Neuronal stem cell (in vitro differentiated cells): ENCODE measurements around the gene KIF22.
"Not testable (repeated sequence)": the region's sequence is repeated elsewhere in the genome, so short reads cannot be mapped to it uniquely, and the experiment has no call there.

Experiments
- DNase-seq: peaks from one replicate; pipeline ENCODE4 v3.0.0-alpha.2; 2013; ENCODE audit warnings: low spot score
- H2AFZ ChIP-seq: one replicate; pipeline ENCODE4 v1.6.1; 2013; ENCODE audit warnings: mild to moderate bottlenecking, low read length, inconsistent platforms
- H2AK5ac ChIP-seq: 2 replicates; pipeline ENCODE4 v1.6.1; 2013; ENCODE audit warnings: low read depth, mild to moderate bottlenecking, inconsistent platforms, low read length, moderate library complexity, mixed read lengths
- H2BK120ac ChIP-seq: 2 replicates; pipeline ENCODE4 v1.6.1; 2013; ENCODE audit warnings: low read depth, mild to moderate bottlenecking, inconsistent platforms, low read length, moderate library complexity, mixed read lengths
- H2BK12ac ChIP-seq: one replicate; pipeline ENCODE4 v1.6.1; 2013; ENCODE audit warnings: low read length, inconsistent platforms
- H2BK15ac ChIP-seq: 2 replicates; pipeline ENCODE4 v1.6.1; 2013; ENCODE audit warnings: mild to moderate bottlenecking, low read length, inconsistent platforms, mixed read lengths
- H2BK5ac ChIP-seq: one replicate; pipeline ENCODE4 v1.6.1; 2013; ENCODE audit warnings: inconsistent platforms, mild to moderate bottlenecking, low read length, moderate library complexity
- H3K14ac ChIP-seq: one replicate; pipeline ENCODE4 v1.6.1; 2013; ENCODE audit warnings: low read length, inconsistent platforms
- H3K18ac ChIP-seq: 2 replicates; pipeline ENCODE4 v1.6.1; 2013; ENCODE audit warnings: low read length, inconsistent platforms
- H3K23ac ChIP-seq: 2 replicates; pipeline ENCODE4 v1.6.1; 2013; ENCODE audit warnings: low read depth, mild to moderate bottlenecking, mixed read lengths, low read length, inconsistent platforms; ENCODE audit not compliant: poor library complexity
- H3K27ac ChIP-seq: replicated peaks from 3 replicates; pipeline ENCODE4 v1.5.1; 2013; ENCODE audit warnings: low read length, inconsistent platforms
- H3K27me3 ChIP-seq, 3 experiments: 2 replicates each; pipeline ENCODE4 v1.6.1; 2013; ENCODE audit warnings: low read length in 3 of 3, mild to moderate bottlenecking in 2 of 3, inconsistent platforms in 1 of 3, low read depth in 1 of 3, mixed read lengths in 1 of 3, moderate library complexity in 1 of 3; ENCODE audit not compliant: control insufficient read depth in 3 of 3, insufficient read depth in 3 of 3
- H3K36me3 ChIP-seq, 2 donors: replicated peaks in 1 of 2; 2 replicates each; pipeline ENCODE4 v1.6.1; 2013; ENCODE audit warnings: low read length in 2 of 2; ENCODE audit not compliant: control insufficient read depth in 2 of 2, insufficient read depth in 2 of 2
- H3K4ac ChIP-seq: 2 replicates; pipeline ENCODE4 v1.6.1; 2013; ENCODE audit warnings: inconsistent platforms, mild to moderate bottlenecking, low read length, moderate library complexity
- H3K4me1 ChIP-seq, 2 donors: 1 replicate in 1 of 2; 2 replicates in 1 of 2; pipeline ENCODE4 v1.6.1; 2013; ENCODE audit warnings: low read length in 2 of 2, low read depth in 1 of 2; ENCODE audit not compliant: control insufficient read depth in 2 of 2, insufficient read depth in 1 of 2
- H3K4me2 ChIP-seq: one replicate; pipeline ENCODE4 v1.6.1; 2013; ENCODE audit warnings: mild to moderate bottlenecking, low read length, inconsistent platforms; ENCODE audit not compliant: insufficient read depth, poor library complexity, severe bottlenecking
- H3K4me3 ChIP-seq, 2 donors: 2 replicates each; pipeline ENCODE4 v1.5.1; 2013; ENCODE audit warnings: low read length in 2 of 2, mild to moderate bottlenecking in 2 of 2, inconsistent platforms in 1 of 2, moderate library complexity in 1 of 2
- H3K79me1 ChIP-seq: one replicate; pipeline ENCODE4 v1.6.1; 2013; ENCODE audit warnings: low read depth, mild to moderate bottlenecking, inconsistent platforms, low read length, moderate library complexity
- H3K9ac ChIP-seq: one replicate; pipeline ENCODE4 v1.6.1; 2013; ENCODE audit warnings: mild to moderate bottlenecking, low read depth, low read length, inconsistent platforms; ENCODE audit not compliant: poor library complexity
- H3K9me3 ChIP-seq, 2 donors: replicated peaks in 1 of 2; 2 replicates each; pipeline versions ENCODE3 to v1.6.1; 2013; ENCODE audit warnings: low read length in 2 of 2, mild to moderate bottlenecking in 2 of 2, inconsistent platforms in 1 of 2, low read depth in 1 of 2, mixed read lengths in 1 of 2, moderate library complexity in 1 of 2; ENCODE audit not compliant: control insufficient read depth in 2 of 2, insufficient read depth in 1 of 2
- H4K8ac ChIP-seq: one replicate; pipeline ENCODE4 v1.6.1; 2013; ENCODE audit warnings: low read depth, mild to moderate bottlenecking, inconsistent platforms, low read length, moderate library complexity
- H4K91ac ChIP-seq: one replicate; pipeline ENCODE4 v1.6.1; 2013; ENCODE audit warnings: low read length, low read depth, mild to moderate bottlenecking, inconsistent platforms; ENCODE audit not compliant: poor library complexity
- WGBS, 2 donors: extraction: QIAGEN DNeasy Blood & Tissue Kit; methylation state at CpG; one replicate each; pipeline ENCODE4 v1.1.7; 2013; ENCODE audit warnings: missing lambda C conversion rate in 2 of 2, mixed read lengths in 1 of 2; ENCODE audit not compliant: insufficient read length in 2 of 2, insufficient replicate concordance in 1 of 2; ENCODE audit errors: extremely low coverage in 2 of 2; 5-methylcytosine and 5-hydroxymethylcytosine counted together

Gene KIF22

DNA sequence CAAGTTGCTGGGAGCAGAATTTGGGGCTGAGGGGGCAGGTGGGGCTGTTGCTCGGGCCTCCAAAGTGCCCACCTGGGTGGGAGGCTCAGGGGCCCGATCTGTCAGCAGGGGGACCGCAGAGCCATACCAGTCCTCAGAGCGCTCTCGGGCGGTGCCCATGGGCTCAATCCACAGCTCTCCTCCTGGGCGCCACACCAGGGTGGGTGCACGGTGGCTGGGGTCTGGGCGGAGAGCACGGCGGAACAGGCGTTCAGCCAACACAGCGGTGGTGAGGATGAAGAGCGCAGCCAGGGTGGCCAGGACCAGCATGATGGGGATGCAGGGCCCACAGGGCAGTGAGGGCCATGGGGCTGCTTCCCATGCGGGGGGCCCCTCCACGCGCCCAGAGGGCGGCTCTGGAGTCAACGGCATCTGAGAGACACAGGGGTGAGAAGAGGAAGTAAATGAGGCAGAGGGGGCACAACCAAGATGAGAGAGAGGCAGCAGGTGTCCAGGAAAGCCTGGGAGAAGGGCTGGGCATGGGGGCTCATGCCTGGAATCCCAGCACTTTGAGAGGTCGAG, 45.9 kb upstream of the KIF22 start:
- Histone ChIP-seq H3K18ac (peak overlapping the region; percentile 15), H2BK15ac (no peak overlapping the region), H4K91ac (no peak overlapping the region), H3K23ac (no peak overlapping the region), H3K4ac (no peak overlapping the region), H3K4me3 (no peak overlapping the region), H3K9me3 (peaks cover 0 to 5% of the 10 kb centered on the region in 2 donors), H2AFZ (no peak overlapping the region), H3K27ac (no peak overlapping the region), H3K79me1 (peaks cover 5% of the 10 kb centered on the region), H3K36me3 (no peaks in the 10 kb centered on the region), H2BK5ac (peak overlapping the region; percentile 39), H2BK120ac (no peak overlapping the region), H2AK5ac (peak overlapping the region; percentile 1), H3K4me2 (no peak overlapping the region), H3K9ac (no peak overlapping the region), H3K14ac (no peak overlapping the region), H2BK12ac (no peak overlapping the region), H3K27me3 (peaks cover 0 to 4% (median 0%) of the 10 kb centered on the region in 3 experiments), H3K4me1 (no peaks in the 10 kb centered on the region), H4K8ac (no peak overlapping the region)
- WGBS, 2 donors: no CpG with 5 or more reads among the region's 20 CpGs
- DNase-seq: no peak

DNA sequence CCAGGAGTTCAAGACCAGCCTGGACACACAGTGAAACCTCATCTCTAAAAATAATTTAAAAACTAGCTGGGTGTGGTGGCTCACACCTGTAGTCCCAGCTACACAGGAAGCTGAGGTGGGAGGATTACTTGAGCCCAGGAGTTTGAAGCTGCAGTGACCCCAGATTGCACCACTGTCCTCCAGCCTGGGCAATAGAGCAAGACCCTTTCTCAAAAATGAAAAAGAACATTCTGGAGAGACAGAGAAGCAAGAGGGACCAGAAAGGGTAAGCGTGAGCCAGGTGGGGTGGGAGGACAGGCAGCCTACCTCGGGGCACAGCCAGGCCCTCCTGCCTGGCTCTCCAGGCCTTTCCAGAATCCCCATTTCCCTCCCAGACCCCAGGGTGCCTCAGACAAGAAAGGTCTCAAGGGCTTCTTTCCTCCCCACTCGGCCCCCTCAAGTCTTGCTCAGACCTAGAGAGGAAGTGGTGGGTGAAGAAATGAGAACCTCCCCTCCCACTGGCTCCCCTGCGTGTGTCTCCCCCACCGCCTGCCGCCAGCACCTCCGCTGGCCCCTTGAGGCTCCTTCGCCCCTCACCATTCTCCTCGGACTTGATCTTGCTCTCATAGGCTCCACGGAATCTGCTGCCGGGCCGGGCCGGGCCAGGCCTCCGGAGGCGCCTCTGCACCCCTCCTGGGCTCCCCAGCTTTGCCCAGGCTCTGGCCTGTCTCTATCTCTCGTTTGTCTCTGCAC, 45.3 kb upstream of the KIF22 start:
- Histone ChIP-seq H2BK120ac (no peak overlapping the region), H2AFZ (no peak overlapping the region), H3K27ac (no peak overlapping the region), H3K14ac (no peak overlapping the region), H2BK15ac (peak overlapping the region; percentile 17), H4K8ac (no peak overlapping the region), H2BK5ac (no peak overlapping the region), H3K18ac (peak overlapping the region; percentile 64), H2BK12ac (no peak overlapping the region), H3K4me3 (no peak overlapping the region), H3K9me3 (peaks cover 0 to 5% of the 10 kb centered on the region in 2 donors), H3K79me1 (peaks cover 5% of the 10 kb centered on the region), H3K36me3 (no peaks in the 10 kb centered on the region), H3K27me3 (no peaks in the 10 kb centered on the region), H3K9ac (no peak overlapping the region), H2AK5ac (no peak overlapping the region), H4K91ac (no peak overlapping the region), H3K4me1 (no peaks in the 10 kb centered on the region), H3K4ac (no peak overlapping the region), H3K4me2 (no peak overlapping the region), H3K23ac (peak overlapping the region; percentile 73)
- no peak for DNase-seq
- no CpG with 5 or more reads among the region's 16 CpGs for WGBS, 2 donors

DNA sequence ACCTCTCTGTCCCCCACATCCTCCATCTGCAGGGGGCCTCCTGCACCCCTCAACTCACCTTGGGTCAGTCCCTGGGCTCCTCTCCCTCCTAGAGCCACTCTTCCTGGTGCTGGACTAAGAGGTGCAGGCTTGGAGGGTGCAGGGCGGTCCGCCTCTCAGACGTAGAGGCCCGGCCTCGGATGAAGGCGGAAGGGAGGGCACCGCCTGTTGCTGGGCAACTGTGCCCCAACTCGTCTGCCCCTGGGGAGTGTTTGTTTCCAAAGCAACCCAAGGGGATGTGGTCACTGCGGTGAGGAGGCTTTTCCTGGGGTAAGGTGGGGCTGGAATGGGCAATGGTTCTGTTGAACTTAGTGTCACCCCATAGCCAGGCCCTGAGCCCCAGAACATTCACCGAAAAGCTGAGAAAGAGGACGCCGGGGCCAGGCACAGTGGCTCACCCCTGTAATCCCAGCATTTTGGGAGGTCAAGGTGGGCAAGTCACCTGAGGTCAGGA, 44.7 kb upstream of the KIF22 start, which contains the start of gene C16orf54:
C16orf54 (minus strand) TSS at position 138 of the 493 bp plus-strand sequence. CDS start 1,039 bp downstream, outside the sequence.
- no CpG with 5 or more reads among the region's 12 CpGs for WGBS, 2 donors
- H3K4me3 ChIP-seq: no peak within 1 kb of the TSS

DNA sequence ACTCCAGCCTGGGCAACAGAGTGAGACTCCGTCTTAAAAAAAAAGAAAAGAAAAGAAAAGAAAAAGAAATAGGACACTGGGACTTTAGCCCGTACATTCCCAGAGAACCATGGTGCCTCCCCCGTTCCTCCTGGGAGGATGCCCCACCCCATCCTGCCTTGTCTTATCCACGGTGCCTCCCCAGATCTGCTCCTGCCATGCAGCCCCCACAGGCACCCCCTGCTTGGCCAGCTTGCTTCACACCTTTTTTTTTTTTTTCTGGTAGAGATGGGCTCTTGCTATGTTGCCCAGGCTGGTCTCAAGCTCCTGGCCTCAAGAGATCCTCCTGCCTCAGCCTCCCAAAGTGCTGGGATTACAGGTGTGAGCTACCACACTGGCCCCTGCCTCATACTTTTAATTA, 44.0 kb upstream of the KIF22 start:
- not testable (repeated sequence) for H3K23ac ChIP-seq, H3K27me3 ChIP-seq, H3K9me3 ChIP-seq, H3K14ac ChIP-seq, H2AFZ ChIP-seq, H4K8ac ChIP-seq, H2BK12ac ChIP-seq, H2BK15ac ChIP-seq, H3K4me2 ChIP-seq, H2AK5ac ChIP-seq, H3K18ac ChIP-seq, H4K91ac ChIP-seq, H3K4me3 ChIP-seq, H3K79me1 ChIP-seq, DNase-seq, H3K9ac ChIP-seq, H2BK5ac ChIP-seq, H3K36me3 ChIP-seq, H2BK120ac ChIP-seq, H3K27ac ChIP-seq, H3K4ac ChIP-seq, H3K4me1 ChIP-seq
- WGBS, 2 donors: no CpG with 5 or more reads among the region's 4 CpGs

More for the DNA sequence above, 44.7 kb upstream of the KIF22 start, which contains the start of gene C16orf54:
- Histone ChIP-seq H2BK12ac (no peak within 1 kb of the TSS), H2AFZ (no peak within 1 kb of the TSS), H4K91ac (no peak within 1 kb of the TSS), H2AK5ac (no peak within 1 kb of the TSS), H2BK15ac (peak within 1 kb of the TSS; percentile 17), H3K4me2 (no peak within 1 kb of the TSS), H3K4ac (no peak within 1 kb of the TSS), H3K27me3 (no peaks in the 10 kb centered on the region), H3K79me1 (peaks cover 5% of the 10 kb centered on the region), H2BK120ac (no peak within 1 kb of the TSS), H3K18ac (peak within 1 kb of the TSS; percentile 64), H3K36me3 (no peaks in the 10 kb centered on the region), H2BK5ac (no peak within 1 kb of the TSS), H3K9ac (no peak within 1 kb of the TSS), H3K23ac (peak within 1 kb of the TSS; percentile 73), H3K14ac (no peak within 1 kb of the TSS), H3K9me3 (peaks cover 0 to 5% of the 10 kb centered on the region in 2 donors), H3K27ac (no peak within 1 kb of the TSS), H3K4me1 (no peaks in the 10 kb centered on the region), H4K8ac (no peak within 1 kb of the TSS)
- DNase-seq: no peak
